Measurements from ENCODE around the gene TDRD5. TPM values are rescaled to one million over a fixed set of nuclear protein-coding genes. Genes with fewer than 3 reads are reported as not detected.
A peak's percentile ranks its signal among the peaks of the same experiment; 100 is the strongest.

The TDRD5 gene
- total and polyA plus RNA-seq, 9 donors: 0.05 to 0.46 (median 0.19) TPM; not detected in 3

- intact Hi-C loops (cut with DNase I): loop anchor here (5.0 to 10.0 kb wide), 4 partner anchors 97 to 475 kb away; no protein-coding TSS in a partner anchor
- 28 to 42% (median 31%) methylated on average over 5 of the region's 5 CpGs for WGBS, 3 donors
- H3K27ac ChIP-seq: no peak overlapping the region
Measured at GRCh38 chr1:179709841-179710329, 118.3 kb downstream of the TDRD5 start.

GRCh38 chr1:179714159-179714558 lies 122.5 kb downstream of the TDRD5 start:
- DNase-seq: no peak
- no peak overlapping the region for H3K4me3 ChIP-seq
- 88 to 92% (median 89%) methylated on average over 1 of the region's 1 CpG for WGBS, 3 donors
- intact Hi-C loops (cut with DNase I): no loop called here
- no peaks in the 10 kb centered on the region for H3K9me3 ChIP-seq
- H3K4me1 ChIP-seq (ENCODE audit: insufficient read depth): no peaks in the 10 kb centered on the region
- H3K27ac ChIP-seq: no peak overlapping the region
- no peaks in the 10 kb centered on the region for H3K27me3 ChIP-seq
- no peak for TF ChIP-seq EP300 (IDR thresholded peaks at IDR 0.05)
- no peak for TF ChIP-seq POLR2A (IDR thresholded peaks at IDR 0.05)
- TF ChIP-seq CTCF (IDR thresholded peaks at IDR 0.05): no peak
- H3K36me3 ChIP-seq: no peaks in the 10 kb centered on the region

More at GRCh38 chr1:179709841-179710329, 118.3 kb downstream of the TDRD5 start:
- DNase-seq: peak in 1 of 5 donors; percentile 30
- Histone ChIP-seq H3K4me3 (no peak overlapping the region), H3K36me3 (no peaks in the 10 kb centered on the region), H3K4me1 (ENCODE audit: insufficient read depth) (no peaks in the 10 kb centered on the region), H3K27me3 (no peaks in the 10 kb centered on the region), H3K9me3 (no peaks in the 10 kb centered on the region)
- TF ChIP-seq POLR2A (IDR thresholded peaks at IDR 0.05): no peak
- TF ChIP-seq EP300 (IDR thresholded peaks at IDR 0.05): no peak
- TF ChIP-seq CTCF (IDR thresholded peaks at IDR 0.05): no peak

- intact Hi-C loops (cut with DNase I): no loop called here
- Histone ChIP-seq H3K4me3 (no peak overlapping the region), H3K36me3 (no peaks in the 10 kb centered on the region), H3K9me3 (no peaks in the 10 kb centered on the region), H3K4me1 (ENCODE audit: insufficient read depth) (no peaks in the 10 kb centered on the region), H3K27me3 (no peaks in the 10 kb centered on the region), H3K27ac (no peak overlapping the region)
- TF ChIP-seq POLR2A (IDR thresholded peaks at IDR 0.05) (no peak), CTCF (IDR thresholded peaks at IDR 0.05) (no peak), EP300 (IDR thresholded peaks at IDR 0.05) (no peak)
- DNase-seq: no peak
Measured at GRCh38 chr1:179714623-179715022, 123.0 kb downstream of the TDRD5 start.

- no peaks in the 10 kb centered on the region for H3K9me3 ChIP-seq
- H3K4me3 ChIP-seq: no peak overlapping the region
- intact Hi-C loops (cut with DNase I): no loop called here
- H3K27ac ChIP-seq: no peak overlapping the region
- H3K27me3 ChIP-seq: no peaks in the 10 kb centered on the region
- TF ChIP-seq CTCF (IDR thresholded peaks at IDR 0.05): no peak
- TF ChIP-seq EP300 (IDR thresholded peaks at IDR 0.05): no peak
- no peak for TF ChIP-seq POLR2A (IDR thresholded peaks at IDR 0.05)
- no peaks in the 10 kb centered on the region for H3K4me1 ChIP-seq (ENCODE audit: insufficient read depth)
- no peaks in the 10 kb centered on the region for H3K36me3 ChIP-seq
- no peak for DNase-seq
Measured at GRCh38 chr1:179719272-179719671, 127.6 kb downstream of the TDRD5 start.
